ENCODE results near the gene CST11. TPM values are rescaled to one million over a fixed set of nuclear protein-coding genes. Genes with fewer than 3 reads are reported as not detected.
"Not testable (repeated sequence)": the region's sequence is repeated elsewhere in the genome, so short reads cannot be mapped to it uniquely, and the experiment has no call there.

CST11 gene
- polyA plus RNA-seq, 1 experiment: not detected

- DNase-seq (ENCODE audit: low read depth): no peak
- Histone ChIP-seq H3K36me3 (ENCODE audit: control insufficient read depth, insufficient read depth, low read length) (no peaks in the 10 kb centered on the region), H3K27me3 (ENCODE audit: control insufficient read depth, insufficient read depth, low read length) (no peaks in the 10 kb centered on the region), H3K4me3 (ENCODE audit: low read depth, low read length) (no peak overlapping the region)
- TF ChIP-seq, protein P1, sequence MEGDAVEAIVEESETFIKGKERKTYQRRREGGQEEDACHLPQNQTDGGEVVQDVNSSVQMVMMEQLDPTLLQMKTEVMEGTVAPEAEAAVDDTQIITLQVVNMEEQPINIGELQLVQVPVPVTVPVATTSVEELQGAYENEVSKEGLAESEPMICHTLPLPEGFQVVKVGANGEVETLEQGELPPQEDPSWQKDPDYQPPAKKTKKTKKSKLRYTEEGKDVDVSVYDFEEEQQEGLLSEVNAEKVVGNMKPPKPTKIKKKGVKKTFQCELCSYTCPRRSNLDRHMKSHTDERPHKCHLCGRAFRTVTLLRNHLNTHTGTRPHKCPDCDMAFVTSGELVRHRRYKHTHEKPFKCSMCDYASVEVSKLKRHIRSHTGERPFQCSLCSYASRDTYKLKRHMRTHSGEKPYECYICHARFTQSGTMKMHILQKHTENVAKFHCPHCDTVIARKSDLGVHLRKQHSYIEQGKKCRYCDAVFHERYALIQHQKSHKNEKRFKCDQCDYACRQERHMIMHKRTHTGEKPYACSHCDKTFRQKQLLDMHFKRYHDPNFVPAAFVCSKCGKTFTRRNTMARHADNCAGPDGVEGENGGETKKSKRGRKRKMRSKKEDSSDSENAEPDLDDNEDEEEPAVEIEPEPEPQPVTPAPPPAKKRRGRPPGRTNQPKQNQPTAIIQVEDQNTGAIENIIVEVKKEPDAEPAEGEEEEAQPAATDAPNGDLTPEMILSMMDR (IDR thresholded peaks at IDR 0.05; ENCODE audit: insufficient read depth, low read depth, low read length): no peak
- ChIA-PET POLR2A (no interaction called here), CTCF (no interaction called here)
Observed at GRCh38 chr20:23479043-23479442, 26.4 kb upstream of the CST11 start.

- Histone ChIP-seq H3K27me3 (ENCODE audit: control insufficient read depth, insufficient read depth, low read length) (no peaks in the 10 kb centered on the region), H3K4me3 (ENCODE audit: low read depth, low read length) (no peak overlapping the region), H3K36me3 (ENCODE audit: control insufficient read depth, insufficient read depth, low read length) (no peaks in the 10 kb centered on the region)
- ChIA-PET POLR2A (no interaction called here), CTCF (no interaction called here)
- TF ChIP-seq, protein P1 (IDR thresholded peaks at IDR 0.05; ENCODE audit: insufficient read depth, low read depth, low read length): no peak
- no peak for DNase-seq (ENCODE audit: low read depth)
Observed at GRCh38 chr20:23477223-23477622, 24.5 kb upstream of the CST11 start.

DNA sequence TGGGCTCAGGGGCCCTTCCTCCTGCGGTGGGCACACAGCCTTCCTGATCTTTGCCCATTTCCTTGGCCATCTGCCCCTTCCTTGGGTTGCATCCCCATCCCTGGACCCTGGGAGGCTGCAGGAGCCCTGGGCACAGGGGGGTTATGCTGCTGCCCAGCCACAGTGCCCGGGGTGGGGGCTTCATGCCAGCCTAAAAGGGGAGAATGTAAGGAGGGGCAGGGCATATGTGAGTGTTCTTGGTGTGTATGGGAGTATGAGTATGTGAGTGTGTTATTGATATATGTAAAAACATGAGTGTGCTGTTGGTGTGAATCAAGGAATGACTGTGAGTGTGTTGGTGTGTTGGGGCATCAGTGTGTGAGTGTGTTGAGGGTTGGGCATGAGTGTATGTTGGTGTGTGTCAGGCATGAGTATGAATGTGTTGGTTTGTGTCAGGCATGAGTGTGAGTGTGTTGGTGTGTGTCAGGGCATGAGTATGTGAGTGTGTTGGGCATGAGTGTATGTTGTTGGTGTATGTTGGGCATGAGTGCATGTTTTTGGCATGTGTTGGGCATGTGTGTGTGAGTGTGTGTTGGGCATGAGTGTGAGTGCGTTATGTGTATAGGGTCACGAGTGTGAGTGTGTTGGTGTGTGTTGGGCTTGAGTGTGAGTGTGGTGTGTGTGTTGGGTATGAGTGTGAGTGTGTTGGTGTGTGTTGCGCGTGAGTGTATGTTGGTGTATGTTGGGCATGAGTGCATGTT lies 23.5 kb upstream of the CST11 start:
- no peak for DNase-seq (ENCODE audit: low read depth)
- TF ChIP-seq, protein P1 (IDR thresholded peaks at IDR 0.05; ENCODE audit: insufficient read depth, low read depth, low read length): no peak
- Histone ChIP-seq H3K27me3 (ENCODE audit: control insufficient read depth, insufficient read depth, low read length) (no peaks in the 10 kb centered on the region), H3K36me3 (ENCODE audit: control insufficient read depth, insufficient read depth, low read length) (no peaks in the 10 kb centered on the region), H3K4me3 (ENCODE audit: low read depth, low read length) (no peak overlapping the region)
- ChIA-PET CTCF (no interaction called here), POLR2A (no interaction called here)

GRCh38 chr20:23475395-23475794 lies 22.7 kb upstream of the CST11 start:
- H3K4me3 ChIP-seq (ENCODE audit: low read depth, low read length): no peak overlapping the region
- no peaks in the 10 kb centered on the region for H3K27me3 ChIP-seq (ENCODE audit: control insufficient read depth, insufficient read depth, low read length)
- no peak for DNase-seq (ENCODE audit: low read depth)
- TF ChIP-seq, protein P1 (IDR thresholded peaks at IDR 0.05; ENCODE audit: insufficient read depth, low read depth, low read length): no peak
- ChIA-PET POLR2A (no interaction called here), CTCF (no interaction called here)
- no peaks in the 10 kb centered on the region for H3K36me3 ChIP-seq (ENCODE audit: control insufficient read depth, insufficient read depth, low read length)

DNA sequence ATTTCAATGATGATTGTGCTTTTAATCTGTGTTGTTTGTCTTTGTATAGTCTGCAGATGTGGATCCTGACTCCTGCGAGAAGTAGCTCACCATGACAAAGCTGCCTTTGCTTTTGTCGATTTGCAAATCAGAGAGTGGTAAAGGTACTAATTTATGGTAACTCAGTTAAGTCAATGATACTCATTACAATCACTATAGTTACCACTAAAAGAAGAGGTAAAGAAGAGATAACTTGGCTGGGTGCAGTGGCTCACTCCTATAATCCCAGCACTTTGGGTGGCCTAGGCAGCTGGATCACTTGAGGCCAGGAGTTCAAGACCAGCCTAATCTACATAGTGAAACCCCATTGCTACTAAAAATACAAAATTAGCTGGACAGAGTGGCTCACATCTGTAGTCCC lies 20.6 kb upstream of the CST11 start:
- CTCF ChIA-PET: interaction anchor here (1.0 kb wide), 1 partner anchor 28 kb away, joined by 5 read pairs; no protein-coding TSS in a partner anchor
- H3K36me3 ChIP-seq (ENCODE audit: control insufficient read depth, insufficient read depth, low read length); H3K4me3 ChIP-seq (ENCODE audit: low read depth, low read length); POLR2A ChIA-PET; H3K27me3 ChIP-seq (ENCODE audit: control insufficient read depth, insufficient read depth, low read length); DNase-seq (ENCODE audit: low read depth): not testable (repeated sequence)

- H3K27me3 ChIP-seq (ENCODE audit: control insufficient read depth, insufficient read depth, low read length); H3K36me3 ChIP-seq (ENCODE audit: control insufficient read depth, insufficient read depth, low read length); DNase-seq (ENCODE audit: low read depth); POLR2A ChIA-PET; H3K4me3 ChIP-seq (ENCODE audit: low read depth, low read length): not testable (repeated sequence)
- CTCF ChIA-PET: interaction anchor here (1.0 kb wide), 1 partner anchor 27 kb away, joined by 5 read pairs; no protein-coding TSS in a partner anchor
Observed at GRCh38 chr20:23472306-23472705, 19.6 kb upstream of the CST11 start.

DNA sequence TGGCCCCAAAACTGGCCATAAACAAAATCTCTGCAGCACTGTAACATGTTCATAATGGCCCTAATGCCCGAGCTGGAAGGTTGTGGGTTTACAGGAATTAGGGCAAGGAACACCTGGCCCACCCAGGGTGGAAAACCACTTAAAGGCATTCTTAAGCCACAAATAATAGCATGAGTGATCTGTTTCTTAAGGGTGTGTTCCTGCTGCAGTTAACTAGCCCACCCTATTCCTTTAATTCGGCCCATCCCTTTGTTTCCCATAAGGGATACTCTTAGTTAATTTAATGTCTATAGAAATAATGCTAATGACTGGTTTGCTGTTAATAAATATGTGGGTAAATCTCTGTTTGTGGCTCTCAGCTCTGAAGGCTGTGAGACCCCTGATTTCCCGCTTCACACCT lies 14.3 kb upstream of the CST11 start:
- H3K27me3 ChIP-seq (ENCODE audit: control insufficient read depth, insufficient read depth, low read length); POLR2A ChIA-PET; H3K36me3 ChIP-seq (ENCODE audit: control insufficient read depth, insufficient read depth, low read length); H3K4me3 ChIP-seq (ENCODE audit: low read depth, low read length); DNase-seq (ENCODE audit: low read depth): not testable (repeated sequence)
- CTCF ChIA-PET: interaction anchor here (0.6 to 1.0 kb wide), 2 partner anchors 8 to 75 kb away, joined by 4 to 5 read pairs; no protein-coding TSS in a partner anchor

Measured in BJ (cell line).